ENCODE results near the gene HSBP1L1.

HSBP1L1 gene

DNA sequence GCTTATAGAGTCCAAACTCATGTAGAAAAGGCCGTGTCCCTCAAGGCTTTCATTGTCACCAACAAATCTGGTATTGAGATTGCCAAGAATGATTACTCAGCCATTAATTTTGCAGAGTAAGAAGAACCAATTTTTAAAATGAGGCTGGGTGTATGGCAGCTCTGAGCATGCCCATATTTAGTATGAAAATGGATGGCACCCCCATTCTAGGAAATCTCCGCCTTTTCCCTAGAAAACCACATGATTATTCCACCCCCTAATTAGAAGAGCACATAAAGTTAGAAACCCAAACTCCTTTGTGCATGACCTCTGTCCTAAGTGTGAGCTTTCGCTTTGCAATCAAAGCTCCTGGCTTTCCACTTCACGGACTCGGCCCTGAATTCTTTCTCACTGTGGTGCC is 38.0 kb downstream of the HSBP1L1 start:
- Histone ChIP-seq H3K36me3 (ENCODE audit: low read depth) (no peaks in the 10 kb centered on the region), H3K27ac (ENCODE audit: poor library complexity, severe bottlenecking) (no peak overlapping the region), H3K9me3 (ENCODE audit: severe bottlenecking) (peaks cover 9% of the 10 kb centered on the region), H3K4me1 (ENCODE audit: insufficient read depth, poor library complexity, severe bottlenecking) (no peaks in the 10 kb centered on the region), H3K4me3 (ENCODE audit: severe bottlenecking) (no peak overlapping the region), H3K27me3 (ENCODE audit: insufficient read depth, poor library complexity, severe bottlenecking) (no peaks in the 10 kb centered on the region)
- no peak for ATAC-seq (ENCODE audit: low read depth)
- no peak for DNase-seq (ENCODE audit: low spot score)
- TF ChIP-seq, protein P1, sequence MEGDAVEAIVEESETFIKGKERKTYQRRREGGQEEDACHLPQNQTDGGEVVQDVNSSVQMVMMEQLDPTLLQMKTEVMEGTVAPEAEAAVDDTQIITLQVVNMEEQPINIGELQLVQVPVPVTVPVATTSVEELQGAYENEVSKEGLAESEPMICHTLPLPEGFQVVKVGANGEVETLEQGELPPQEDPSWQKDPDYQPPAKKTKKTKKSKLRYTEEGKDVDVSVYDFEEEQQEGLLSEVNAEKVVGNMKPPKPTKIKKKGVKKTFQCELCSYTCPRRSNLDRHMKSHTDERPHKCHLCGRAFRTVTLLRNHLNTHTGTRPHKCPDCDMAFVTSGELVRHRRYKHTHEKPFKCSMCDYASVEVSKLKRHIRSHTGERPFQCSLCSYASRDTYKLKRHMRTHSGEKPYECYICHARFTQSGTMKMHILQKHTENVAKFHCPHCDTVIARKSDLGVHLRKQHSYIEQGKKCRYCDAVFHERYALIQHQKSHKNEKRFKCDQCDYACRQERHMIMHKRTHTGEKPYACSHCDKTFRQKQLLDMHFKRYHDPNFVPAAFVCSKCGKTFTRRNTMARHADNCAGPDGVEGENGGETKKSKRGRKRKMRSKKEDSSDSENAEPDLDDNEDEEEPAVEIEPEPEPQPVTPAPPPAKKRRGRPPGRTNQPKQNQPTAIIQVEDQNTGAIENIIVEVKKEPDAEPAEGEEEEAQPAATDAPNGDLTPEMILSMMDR (IDR thresholded peaks at IDR 0.05; ENCODE audit: poor library complexity, severe bottlenecking), result no peak

DNA sequence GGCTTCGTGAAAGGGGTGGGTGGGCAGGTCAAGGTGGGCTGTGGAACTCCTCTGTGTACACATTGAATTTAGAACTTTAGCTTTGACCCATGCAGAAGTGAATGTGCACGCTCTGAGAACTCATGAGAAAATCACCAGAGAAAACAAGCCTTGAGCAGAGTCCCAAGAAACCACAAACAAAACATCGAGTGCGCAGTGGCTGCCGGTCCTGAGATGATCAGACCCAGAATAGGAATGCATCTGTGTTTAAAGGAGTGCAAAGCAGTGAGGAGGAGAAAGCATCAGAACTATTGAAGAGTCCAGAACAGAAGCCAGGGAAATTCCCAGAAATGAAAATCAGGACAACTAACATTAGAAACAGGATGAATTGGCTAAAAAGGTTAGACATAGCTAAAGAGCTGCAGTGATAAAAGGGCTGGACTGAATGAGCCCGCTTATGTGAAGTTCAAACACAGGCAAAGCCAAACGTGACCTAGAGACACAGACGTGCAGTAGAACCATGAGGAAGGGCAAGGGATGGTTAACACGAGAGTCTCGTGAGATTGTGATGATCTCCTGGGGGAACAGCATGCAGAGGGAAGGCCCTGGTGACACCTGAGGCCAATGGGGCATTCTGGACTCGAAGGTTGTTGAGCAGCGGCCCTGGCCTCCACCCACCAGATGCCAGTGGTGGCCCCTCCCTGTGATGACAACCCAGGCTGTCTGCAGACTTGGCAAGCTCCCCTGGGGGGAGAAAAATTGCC is 40.3 kb downstream of the HSBP1L1 start:
- Histone ChIP-seq H3K36me3 (ENCODE audit: low read depth) (no peaks in the 10 kb centered on the region), H3K27ac (ENCODE audit: poor library complexity, severe bottlenecking) (no peak overlapping the region), H3K9me3 (ENCODE audit: severe bottlenecking) (peaks cover 9% of the 10 kb centered on the region), H3K4me3 (ENCODE audit: severe bottlenecking) (no peak overlapping the region), H3K4me1 (ENCODE audit: insufficient read depth, poor library complexity, severe bottlenecking) (peaks cover under 1% of the 10 kb centered on the region), H3K27me3 (ENCODE audit: insufficient read depth, poor library complexity, severe bottlenecking) (no peaks in the 10 kb centered on the region)
- DNase-seq (ENCODE audit: low spot score) (no peak), ATAC-seq (ENCODE audit: low read depth) (no peak)
- TF ChIP-seq, protein P1 (IDR thresholded peaks at IDR 0.05; ENCODE audit: poor library complexity, severe bottlenecking), result no peak

- Histone ChIP-seq H3K27me3 (ENCODE audit: insufficient read depth, poor library complexity, severe bottlenecking) (no peaks in the 10 kb centered on the region), H3K27ac (ENCODE audit: poor library complexity, severe bottlenecking) (no peak overlapping the region), H3K4me3 (ENCODE audit: severe bottlenecking) (no peak overlapping the region), H3K4me1 (ENCODE audit: insufficient read depth, poor library complexity, severe bottlenecking) (peaks cover 7% of the 10 kb centered on the region), H3K36me3 (ENCODE audit: low read depth) (no peaks in the 10 kb centered on the region), H3K9me3 (ENCODE audit: severe bottlenecking) (no peaks in the 10 kb centered on the region)
- TF ChIP-seq, protein P1 (IDR thresholded peaks at IDR 0.05; ENCODE audit: poor library complexity, severe bottlenecking), result no peak
- DNase-seq (ENCODE audit: low spot score) (no peak), ATAC-seq (ENCODE audit: low read depth) (no peak)
These were observed 42.3 kb downstream of the HSBP1L1 start for GRCh38 chr18:80006724-80007123.

- Histone ChIP-seq H3K27me3 (ENCODE audit: insufficient read depth, poor library complexity, severe bottlenecking) (no peaks in the 10 kb centered on the region), H3K27ac (ENCODE audit: poor library complexity, severe bottlenecking) (peak overlapping the region; percentile 29), H3K4me3 (ENCODE audit: severe bottlenecking) (no peak overlapping the region), H3K36me3 (ENCODE audit: low read depth) (no peaks in the 10 kb centered on the region), H3K9me3 (ENCODE audit: severe bottlenecking) (no peaks in the 10 kb centered on the region), H3K4me1 (ENCODE audit: insufficient read depth, poor library complexity, severe bottlenecking) (peaks cover 7% of the 10 kb centered on the region)
- ATAC-seq (ENCODE audit: low read depth) (peak; percentile 99), DNase-seq (ENCODE audit: low spot score) (peak; percentile 86)
- TF ChIP-seq, protein P1 (IDR thresholded peaks at IDR 0.05; ENCODE audit: poor library complexity, severe bottlenecking), result no peak
These were observed 45.5 kb downstream of the HSBP1L1 start for GRCh38 chr18:80009661-80010550.

Measured in RWPE2 (cell line).